ENCODE results near the gene JUNB. TPM values are rescaled to one million over a fixed set of nuclear protein-coding genes. Genes with fewer than 3 reads are reported as not detected.

The JUNB gene
- total RNA-seq, 1 experiment from 2014 or later, result 194 TPM

DNA sequence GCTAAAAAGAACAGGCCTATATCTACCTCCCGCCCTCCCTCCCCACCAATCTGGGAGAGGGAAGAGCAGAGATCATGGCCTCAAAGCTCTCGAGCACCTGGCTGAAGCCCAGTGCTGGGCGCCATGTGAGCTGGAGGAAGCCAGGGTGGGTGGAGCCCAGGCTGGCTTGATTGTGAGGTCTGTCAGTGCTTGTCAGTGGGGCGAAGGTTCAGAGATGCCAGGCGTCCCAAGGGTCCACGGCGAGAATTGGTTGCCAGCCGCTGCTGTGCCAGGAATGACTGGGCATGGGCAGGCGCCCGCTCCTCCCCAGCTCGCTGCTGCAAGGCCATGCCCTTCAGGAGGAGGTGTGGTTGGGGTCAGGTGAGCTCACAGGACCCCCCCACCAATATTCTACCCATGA, 28.2 kb upstream of the JUNB start (continued):
- no peak for TF ChIP-seq EZH2phosphoT487 (IDR thresholded peaks at IDR 0.05; ENCODE audit: borderline replicate concordance)
- no peak for TF ChIP-seq EZH2 (IDR thresholded peaks at IDR 0.05)
- TF ChIP-seq CTCF (IDR thresholded peaks at IDR 0.05 in 2 of 3, conservative IDR thresholded peaks at IDR 0.05 in 1 of 3; ENCODE audit: borderline replicate concordance in 1 of 3, insufficient read depth in 1 of 3, low read depth in 2 of 3, low read length in 2 of 3), result no peak
- no peak for TF ChIP-seq POLR2A (IDR thresholded peaks at IDR 0.05; ENCODE audit: borderline replicate concordance, extremely low read depth, insufficient read depth, insufficient read length)

DNA sequence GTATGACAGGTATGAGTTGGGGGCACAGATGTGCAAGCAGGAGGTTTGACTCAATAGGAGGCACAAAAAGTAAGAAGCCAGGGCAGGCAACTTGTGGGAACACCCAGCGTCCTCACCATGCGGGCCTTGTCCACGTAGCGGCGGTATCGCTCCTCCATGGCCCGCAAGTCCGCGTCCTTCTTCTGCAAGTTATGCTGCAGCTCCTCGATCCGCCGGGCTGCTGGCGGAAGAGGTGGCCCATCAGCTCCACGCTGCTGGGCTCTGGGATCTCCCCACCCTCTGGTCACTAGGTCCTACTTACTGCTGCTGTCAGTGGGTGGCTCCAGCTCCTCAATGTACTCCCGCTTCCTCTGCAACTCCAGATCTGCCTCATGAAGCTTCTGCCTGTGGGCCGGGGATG, 26.6 kb upstream of the JUNB start:
- no peaks in the 10 kb centered on the region for H3K27me3 ChIP-seq (ENCODE audit: insufficient read depth, low read length)
- POLR2A ChIA-PET, result interaction anchor here (5.4 kb wide), 1 partner anchor 29 kb away, joined by 98 read pairs; the partner anchor contains the start of gene JUNB
- H3K9me3 ChIP-seq (ENCODE audit: control insufficient read depth in 1 of 2, insufficient read depth in 1 of 2, low read depth in 1 of 2, low read length in 2 of 2), result no peaks in the 10 kb centered on the region
- H3K36me3 ChIP-seq (ENCODE audit: control insufficient read depth in 1 of 2, insufficient read depth in 2 of 2, low read length in 2 of 2), result peaks cover 14 to 16% of the 10 kb centered on the region in 2 experiments
- H3K4me3 ChIP-seq (replicated peaks in 1 of 2; ENCODE audit: low read depth in 1 of 2, low read length in 2 of 2), result no peak overlapping the region
- no TSS peak for BruUV-seq (replicated peaks)
- no peaks in the 10 kb centered on the region for H4K20me1 ChIP-seq (ENCODE audit: insufficient read depth)
- intact Hi-C loops (cut with micrococcal nuclease), result no loop called here
- H3K9ac ChIP-seq (ENCODE audit: low read length), result no peak overlapping the region
- DNase-seq (ENCODE audit: low read depth, low spot score), result no peak
- H2AFZ ChIP-seq (ENCODE audit: low read depth, low read length, poor library complexity, severe bottlenecking), result no peak overlapping the region
- RAD21 ChIA-PET (ENCODE audit: low non-redundant PET in 1 of 2, low total read pairs in 2 of 2, uncharacterized antibody in 2 of 2, unreplicated experiment in 2 of 2), result no interaction called here
- no peaks in the 10 kb centered on the region for H3K9me2 ChIP-seq (ENCODE audit: insufficient read depth)
- H3K4me1 ChIP-seq (ENCODE audit: control insufficient read depth in 1 of 2, insufficient read depth in 2 of 2, low read length in 2 of 2), result peaks cover 2 to 11% of the 10 kb centered on the region in 2 experiments; a peak in 2 of 4 replicates
- ATAC-seq, result no peak
- no peaks in the 10 kb centered on the region for H3K79me2 ChIP-seq (ENCODE audit: insufficient read depth, low read length)
- H3K4me2 ChIP-seq (ENCODE audit: low read length), result no peak overlapping the region
- CTCF ChIA-PET, result interaction anchor here (1.3 to 4.5 kb wide), 5 partner anchors 9 to 82 kb away, joined by 3 to 123 read pairs (median 35); partner anchors contain the start of genes HOOK2 and JUNB
- no peak overlapping the region for H3K27ac ChIP-seq (ENCODE audit: low read depth, low read length)
- TF ChIP-seq, protein P1, sequence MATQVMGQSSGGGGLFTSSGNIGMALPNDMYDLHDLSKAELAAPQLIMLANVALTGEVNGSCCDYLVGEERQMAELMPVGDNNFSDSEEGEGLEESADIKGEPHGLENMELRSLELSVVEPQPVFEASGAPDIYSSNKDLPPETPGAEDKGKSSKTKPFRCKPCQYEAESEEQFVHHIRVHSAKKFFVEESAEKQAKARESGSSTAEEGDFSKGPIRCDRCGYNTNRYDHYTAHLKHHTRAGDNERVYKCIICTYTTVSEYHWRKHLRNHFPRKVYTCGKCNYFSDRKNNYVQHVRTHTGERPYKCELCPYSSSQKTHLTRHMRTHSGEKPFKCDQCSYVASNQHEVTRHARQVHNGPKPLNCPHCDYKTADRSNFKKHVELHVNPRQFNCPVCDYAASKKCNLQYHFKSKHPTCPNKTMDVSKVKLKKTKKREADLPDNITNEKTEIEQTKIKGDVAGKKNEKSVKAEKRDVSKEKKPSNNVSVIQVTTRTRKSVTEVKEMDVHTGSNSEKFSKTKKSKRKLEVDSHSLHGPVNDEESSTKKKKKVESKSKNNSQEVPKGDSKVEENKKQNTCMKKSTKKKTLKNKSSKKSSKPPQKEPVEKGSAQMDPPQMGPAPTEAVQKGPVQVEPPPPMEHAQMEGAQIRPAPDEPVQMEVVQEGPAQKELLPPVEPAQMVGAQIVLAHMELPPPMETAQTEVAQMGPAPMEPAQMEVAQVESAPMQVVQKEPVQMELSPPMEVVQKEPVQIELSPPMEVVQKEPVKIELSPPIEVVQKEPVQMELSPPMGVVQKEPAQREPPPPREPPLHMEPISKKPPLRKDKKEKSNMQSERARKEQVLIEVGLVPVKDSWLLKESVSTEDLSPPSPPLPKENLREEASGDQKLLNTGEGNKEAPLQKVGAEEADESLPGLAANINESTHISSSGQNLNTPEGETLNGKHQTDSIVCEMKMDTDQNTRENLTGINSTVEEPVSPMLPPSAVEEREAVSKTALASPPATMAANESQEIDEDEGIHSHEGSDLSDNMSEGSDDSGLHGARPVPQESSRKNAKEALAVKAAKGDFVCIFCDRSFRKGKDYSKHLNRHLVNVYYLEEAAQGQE (IDR thresholded peaks at IDR 0.05; ENCODE audit: low read depth), result no peak
- TF ChIP-seq, protein P2, sequence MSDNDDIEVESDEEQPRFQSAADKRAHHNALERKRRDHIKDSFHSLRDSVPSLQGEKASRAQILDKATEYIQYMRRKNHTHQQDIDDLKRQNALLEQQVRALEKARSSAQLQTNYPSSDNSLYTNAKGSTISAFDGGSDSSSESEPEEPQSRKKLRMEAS (IDR thresholded peaks at IDR 0.05), result no peak
- no peak for TF ChIP-seq ELF1 (IDR thresholded peaks at IDR 0.05; ENCODE audit: borderline replicate concordance, low read depth)
- no peak for TF ChIP-seq SP1 (IDR thresholded peaks at IDR 0.05; ENCODE audit: low read depth)
- no peak for TF ChIP-seq CTCF (IDR thresholded peaks at IDR 0.05 in 2 of 3, conservative IDR thresholded peaks at IDR 0.05 in 1 of 3; ENCODE audit: borderline replicate concordance in 1 of 3, insufficient read depth in 1 of 3, low read depth in 2 of 3, low read length in 2 of 3)
- TF ChIP-seq JUND (IDR thresholded peaks at IDR 0.05), result no peak
- no peak for TF ChIP-seq POLR2A (IDR thresholded peaks at IDR 0.05; ENCODE audit: borderline replicate concordance, extremely low read depth, insufficient read depth, insufficient read length)
- TF ChIP-seq CEBPB (IDR thresholded peaks at IDR 0.05; ENCODE audit: low read depth), result no peak
- no peak for TF ChIP-seq POLR2AphosphoS5 (IDR thresholded peaks at IDR 0.05; ENCODE audit: low read depth, low read length)
- TF ChIP-seq, protein P3, sequence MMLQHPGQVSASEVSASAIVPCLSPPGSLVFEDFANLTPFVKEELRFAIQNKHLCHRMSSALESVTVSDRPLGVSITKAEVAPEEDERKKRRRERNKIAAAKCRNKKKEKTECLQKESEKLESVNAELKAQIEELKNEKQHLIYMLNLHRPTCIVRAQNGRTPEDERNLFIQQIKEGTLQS (IDR thresholded peaks at IDR 0.05), result no peak
- TF ChIP-seq, protein P4, sequence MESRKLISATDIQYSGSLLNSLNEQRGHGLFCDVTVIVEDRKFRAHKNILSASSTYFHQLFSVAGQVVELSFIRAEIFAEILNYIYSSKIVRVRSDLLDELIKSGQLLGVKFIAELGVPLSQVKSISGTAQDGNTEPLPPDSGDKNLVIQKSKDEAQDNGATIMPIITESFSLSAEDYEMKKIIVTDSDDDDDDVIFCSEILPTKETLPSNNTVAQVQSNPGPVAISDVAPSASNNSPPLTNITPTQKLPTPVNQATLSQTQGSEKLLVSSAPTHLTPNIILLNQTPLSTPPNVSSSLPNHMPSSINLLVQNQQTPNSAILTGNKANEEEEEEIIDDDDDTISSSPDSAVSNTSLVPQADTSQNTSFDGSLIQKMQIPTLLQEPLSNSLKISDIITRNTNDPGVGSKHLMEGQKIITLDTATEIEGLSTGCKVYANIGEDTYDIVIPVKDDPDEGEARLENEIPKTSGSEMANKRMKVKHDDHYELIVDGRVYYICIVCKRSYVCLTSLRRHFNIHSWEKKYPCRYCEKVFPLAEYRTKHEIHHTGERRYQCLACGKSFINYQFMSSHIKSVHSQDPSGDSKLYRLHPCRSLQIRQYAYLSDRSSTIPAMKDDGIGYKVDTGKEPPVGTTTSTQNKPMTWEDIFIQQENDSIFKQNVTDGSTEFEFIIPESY (IDR thresholded peaks at IDR 0.05; ENCODE audit: extremely low read depth, insufficient replicate concordance, low read length), result no peak
